A549 (cell line): ENCODE data around the gene ECE1. TPM values are rescaled to one million over a fixed set of nuclear protein-coding genes. Genes with fewer than 3 reads are reported as not detected.

Source experiments
- ATAC-seq, 2 experiments: fragments of 200-7000 bp in 1 of 2; fragments of >200 bp in 1 of 2; cut with Nextera tagmentation in 1 of 2; cut with Tn5 transposase in 1 of 2; 3 replicates each; pipeline versions ENCODE4 v1.8.0 to v1.9.1; 2018 to 2020; ENCODE audit warnings: mild to moderate bottlenecking in 1 of 2, moderate library complexity in 1 of 2
- CTCF ChIA-PET: fragments of 300-600 bp; sonication (Branson Sonifier 250); formaldehyde crosslinking; extraction: SDS; loops from one replicate; lab custom pipeline; 2021; ENCODE audit warnings: antibody characterized with exemption, inconsistent platforms; lab: Yijun Ruan, JAX
- POLR2A ChIA-PET: fragments of 350-600 bp; formaldehyde crosslinking; extraction: SDS; loops from one replicate; lab custom pipeline; 2021; ENCODE audit warnings: antibody characterized with exemption, inconsistent platforms; lab: Yijun Ruan, JAX
- DNase-seq, 2 experiments: peaks; one replicate each; pipeline versions ENCODE4 v3.0.0 to v3.0.0-alpha.2; 2011 to 2016; ENCODE audit warnings: low read depth in 1 of 2, low spot score in 1 of 2
- FAIRE-seq: peaks from 2 replicates; lab custom pipeline; 2011; peaks lifted over from hg19 to GRCh38; lab: Jason Lieb, UNC
- H3K27ac ChIP-seq, 2 experiments: fragments of >200 bp; sonication (Bioruptor Twin); formaldehyde crosslinking; 3 replicates each; pipeline ENCODE4 v1.5.1; 2016 to 2017
- H3K4me1 ChIP-seq: fragments of >200 bp; sonication (Bioruptor Twin); formaldehyde crosslinking; 3 replicates; pipeline ENCODE4 v1.6.1; 2016
- H3K4me2 ChIP-seq: fragments of >200 bp; sonication (Bioruptor Twin); formaldehyde crosslinking; 3 replicates; pipeline ENCODE4 v1.6.1; 2016
- H3K4me3 ChIP-seq: fragments of >200 bp; sonication (Bioruptor Twin); formaldehyde crosslinking; 3 replicates; pipeline ENCODE4 v1.5.1; 2016
- H3K9me3 ChIP-seq: fragments of >200 bp; sonication (Bioruptor Twin); formaldehyde crosslinking; 3 replicates; pipeline ENCODE4 v1.6.1; 2016
- ATOH8 ChIP-seq: fragments of 250-450 bp; sonication (Bioruptor Pico); IDR thresholded peaks from 2 replicates; pipeline ENCODE4 v1.5.0; 2020; ENCODE audit warnings: low read depth, mild to moderate bottlenecking, moderate library complexity
- CEBPB ChIP-seq, 2 experiments: fragments of >200 bp in 1 of 2; sonication (Bioruptor Twin) in 1 of 2; formaldehyde crosslinking in 1 of 2; IDR thresholded peaks; 2 replicates each; pipeline ENCODE4 v1.6.1; 2012 to 2016
- CHD4 ChIP-seq: fragments of 200-600 bp; sonication (generic); IDR thresholded peaks from 2 replicates; pipeline ENCODE4 v1.6.1; 2016; ENCODE audit warnings: antibody characterized with exemption, mild to moderate bottlenecking, borderline replicate concordance
- EP300 ChIP-seq, 2 experiments: fragments of >200 bp; sonication (Bioruptor Twin); formaldehyde crosslinking; IDR thresholded peaks; 2 replicates in 1 of 2; 3 replicates in 1 of 2; pipeline ENCODE4 v1.6.1; 2016 to 2017
- FOSL2 ChIP-seq, 2 experiments: fragments of 450-650 bp in 1 of 2; fragments of >200 bp in 1 of 2; sonication (Bioruptor Twin) in 1 of 2; formaldehyde crosslinking; IDR thresholded peaks; 2 replicates each; pipeline versions ENCODE4 v1.5.0 to v1.6.1; 2016 to 2020; ENCODE audit warnings: mild to moderate bottlenecking in 1 of 2, moderate library complexity in 1 of 2
- GATA3 ChIP-seq: IDR thresholded peaks from 2 replicates; pipeline ENCODE4 v1.6.1; 2012; ENCODE audit warnings: borderline replicate concordance
- HMGXB4 ChIP-seq: fragments of 250-450 bp; sonication (Bioruptor Pico); IDR thresholded peaks from 2 replicates; pipeline ENCODE4 v1.5.0; 2021; ENCODE audit warnings: mild to moderate bottlenecking, moderate library complexity, borderline replicate concordance
- JUN ChIP-seq, 2 experiments: fragments of >200 bp; sonication (Bioruptor Twin); formaldehyde crosslinking; IDR thresholded peaks; 2 replicates in 1 of 2; 3 replicates in 1 of 2; pipeline ENCODE4 v1.6.1; 2016 to 2017
- JUNB ChIP-seq: fragments of >200 bp; sonication (Bioruptor Twin); formaldehyde crosslinking; IDR thresholded peaks from 2 replicates; pipeline ENCODE4 v1.6.1; 2016
- MAFK ChIP-seq: fragments of 450-650 bp; IDR thresholded peaks from 2 replicates; pipeline ENCODE4 v1.6.1; 2014; ENCODE audit not compliant: partially characterized antibody
- NR3C1 ChIP-seq: fragments of >200 bp; sonication (Bioruptor Twin); formaldehyde crosslinking; IDR thresholded peaks from 3 replicates; pipeline ENCODE4 v1.6.1; 2017
- POLR2AphosphoS2 ChIP-seq: conservative IDR thresholded peaks from 2 replicates; pipeline ENCODE4 v1.6.1; 2012; ENCODE audit warnings: low read length, improper control_type of control experiment, inconsistent platforms
- RAD21 ChIP-seq, 2 experiments: fragments of >200 bp in 1 of 2; sonication (Bioruptor Twin) in 1 of 2; formaldehyde crosslinking in 1 of 2; IDR thresholded peaks in 1 of 2; conservative IDR thresholded peaks in 1 of 2; 2 replicates in 1 of 2; 3 replicates in 1 of 2; pipeline ENCODE4 v1.6.1; 2012 to 2018; ENCODE audit warnings: inconsistent platforms in 1 of 2
- RARB ChIP-seq: fragments of 250-450 bp; sonication (Bioruptor Pico); IDR thresholded peaks from 2 replicates; pipeline ENCODE4 v1.8.0; 2021; ENCODE audit warnings: mild to moderate bottlenecking, moderate library complexity
- REST ChIP-seq: fragments of 200-600 bp; sonication (generic); IDR thresholded peaks from 2 replicates; pipeline ENCODE4 v1.6.1; 2016; ENCODE audit warnings: antibody characterized with exemption, mild to moderate bottlenecking, moderate library complexity
- RFX5 ChIP-seq: fragments of 450-650 bp; IDR thresholded peaks from 2 replicates; pipeline ENCODE4 v1.7.1; 2014; ENCODE audit warnings: antibody characterized with exemption, mild to moderate bottlenecking, moderate library complexity
- SREBF2 ChIP-seq: fragments of 450-650 bp; IDR thresholded peaks from 2 replicates; pipeline ENCODE4 v1.6.1; 2014; ENCODE audit warnings: mild to moderate bottlenecking, moderate library complexity
- TP53 ChIP-seq: fragments of 250-450 bp; sonication (Bioruptor Pico); IDR thresholded peaks from 2 replicates; pipeline ENCODE4 v1.5.0; 2021; ENCODE audit warnings: mild to moderate bottlenecking, moderate library complexity
- USF2 ChIP-seq: fragments of 450-650 bp; IDR thresholded peaks from 2 replicates; pipeline ENCODE4 v1.6.1; 2014; ENCODE audit warnings: antibody characterized with exemption
- ZFP36 ChIP-seq: fragments of 450-650 bp; IDR thresholded peaks from 2 replicates; pipeline ENCODE4 v1.6.1; 2014; ENCODE audit warnings: borderline replicate concordance; ENCODE audit not compliant: partially characterized antibody
- WGBS: methylation state at CpG from one replicate; pipeline ENCODE4 v1.1.6; 2017; ENCODE audit errors: missing lambda C conversion rate; 5-methylcytosine and 5-hydroxymethylcytosine counted together
- polyA plus RNA-seq, 4 experiments: library from polyadenylated mRNA; depleted of rRNA in 3 of 4; stranded (reverse); fragments of >200 nt; fragmentation: RNase III in 1 of 4; extraction: RNeasy Plus Mini Kit Qiagen cat#74134 plus additional on column Dnase treatment in 1 of 4; gene quantifications; 2 replicates in 3 of 4; 3 replicates in 1 of 4; pipeline ENCODE4 v1.2.3, GENCODE V29; 2011 to 2017

ECE1 gene
- polyA plus RNA-seq, 2 of the 4 experiments (the other 2 are of a cell fraction) = 45.7 to 86.4 TPM

GRCh38 chr1:21324368-21325141, 34.3 kb upstream of the ECE1 start:
- ChIA-PET CTCF (interaction anchor here (1.0 to 6.9 kb wide), 16 partner anchors 10 to 334 kb away, joined by 3 to 49 read pairs (median 6); no protein-coding TSS in a partner anchor), POLR2A (interaction anchor here (0.7 to 2.2 kb wide), 3 partner anchors 13 to 70 kb away, joined by 3 to 11 read pairs (median 4); no protein-coding TSS in a partner anchor)
- Histone ChIP-seq H3K27ac (peak overlapping the region; percentile 94 to 98), H3K4me3 (0 out of 3 replicates have a peak overlapping the region, but pooled peaks have one; percentile 12), H3K4me1 (peaks cover 88% of the 10 kb centered on the region), H3K4me2 (peak overlapping the region; percentile 86), H3K9me3 (no peaks in the 10 kb centered on the region)
- ATAC-seq = peak; percentile 78 to 79
- WGBS = 2% methylated on average over 13 of the region's 14 CpGs
- no peak for FAIRE-seq
- peak in 1 of 2 experiments; percentile 22; a peak in 1 of 5 replicates for TF ChIP-seq RAD21 (conservative IDR thresholded peaks at IDR 0.05 in 1 of 2, IDR thresholded peaks at IDR 0.05 in 1 of 2)
- 0 out of 2 replicates have a peak, but pooled peaks have one; percentile 38 for TF ChIP-seq GATA3
- TF ChIP-seq JUNB = peak; percentile 62
- no peak for TF ChIP-seq RARB (CRISPR knock-in tag)
- TF ChIP-seq TP53 = no peak
- peak; percentile 57; the same call in 1 of the 2 replicates for TF ChIP-seq FOSL2 (IDR thresholded peaks at IDR 0.05)
- TF ChIP-seq FOSL2 (CRISPR knock-in tag; IDR thresholded peaks at IDR 0.05) = peak; percentile 72
- 0 out of 5 replicates have a peak, but pooled peaks have one; percentile 37 to 47 for TF ChIP-seq JUN (IDR thresholded peaks at IDR 0.05)
- TF ChIP-seq CEBPB (IDR thresholded peaks at IDR 0.05) = peak; percentile 57 to 62; a peak in 3 of 4 replicates
- TF ChIP-seq MAFK = peak; percentile 50
- TF ChIP-seq EP300 (IDR thresholded peaks at IDR 0.05) = no peak; a peak in 2 of 5 replicates
- peak; percentile 75 to 77 for DNase-seq

- POLR2A ChIA-PET = no interaction called here
- Histone ChIP-seq H3K4me2 (peak overlapping the region; percentile 86), H3K9me3 (no peaks in the 10 kb centered on the region), H3K27ac (peak overlapping the region; percentile 94 to 98), H3K4me3 (no peak overlapping the region), H3K4me1 (peaks cover 94% of the 10 kb centered on the region)
- FAIRE-seq (no peak), DNase-seq (peak in 1 of 2 experiments; percentile 41), ATAC-seq (no peak)
- 20% methylated on average over 7 of the region's 7 CpGs for WGBS
- CTCF ChIA-PET = interaction anchor here (0.8 to 6.9 kb wide), 11 partner anchors 9 to 88 kb away, joined by 3 to 49 read pairs (median 7); no protein-coding TSS in a partner anchor
- TF ChIP-seq POLR2AphosphoS2 = no peak
- no peak for TF ChIP-seq FOSL2 (IDR thresholded peaks at IDR 0.05)
- no peak for TF ChIP-seq FOSL2 (CRISPR knock-in tag; IDR thresholded peaks at IDR 0.05)
- no peak for TF ChIP-seq NR3C1
- no peak for TF ChIP-seq RFX5
- TF ChIP-seq SREBF2 = no peak
- TF ChIP-seq CHD4 = no peak
- no peak for TF ChIP-seq HMGXB4
- TF ChIP-seq REST = no peak
- TF ChIP-seq ZFP36 = no peak
- TF ChIP-seq ATOH8 (CRISPR knock-in tag) = no peak
- TF ChIP-seq USF2 = no peak
Observed at GRCh38 chr1:21323091-21323490, 32.8 kb upstream of the ECE1 start.
